Breast epithelium (tissue), 4 donors: ENCODE data around the gene ATOX1. TPM values are rescaled to one million over a fixed set of nuclear protein-coding genes. Genes with fewer than 3 reads are reported as not detected.
A peak's percentile ranks its signal among the peaks of the same experiment; 100 is the strongest.

Source experiments
- DNase-seq, 2 donors: peaks; one replicate each; pipeline ENCODE4 v3.0.0-alpha.2; 2019; ENCODE audit warnings: low spot score in 2 of 2
- H3K27ac ChIP-seq, 2 donors: fragments of 200-600 bp; sonication (generic) in 1 of 2; one replicate each; pipeline ENCODE4 v1.5.1; 2016 to 2019; ENCODE audit warnings: mild to moderate bottlenecking in 1 of 2
- H3K27me3 ChIP-seq, 2 donors: fragments of 200-600 bp; sonication (generic) in 1 of 2; one replicate each; pipeline versions ENCODE4 v1.5.1 to v1.6.0; 2017 to 2019; ENCODE audit warnings: control low read depth in 1 of 2, mild to moderate bottlenecking in 1 of 2
- H3K36me3 ChIP-seq: fragments of 200-600 bp; one replicate; pipeline ENCODE4 v1.5.1; 2019
- H3K4me1 ChIP-seq, 2 donors: fragments of 200-600 bp; sonication (generic); one replicate each; pipeline ENCODE4 v1.5.1; 2016 to 2019; ENCODE audit warnings: control low read depth in 1 of 2
- H3K4me3 ChIP-seq, 3 donors: fragments of 200-600 bp; sonication (generic); 1 replicate in 2 of 3; 2 replicates in 1 of 3; pipeline ENCODE4 v1.5.1; 2016 to 2019; ENCODE audit warnings: mild to moderate bottlenecking in 3 of 3, moderate library complexity in 2 of 3
- H3K9me3 ChIP-seq, 2 donors: fragments of 200-600 bp; sonication (generic) in 1 of 2; one replicate each; pipeline ENCODE4 v1.5.1; 2016 to 2019; ENCODE audit warnings: control low read depth in 1 of 2
- POLR2A ChIP-seq: fragments of 450-650 bp; IDR thresholded peaks from one replicate; pipeline ENCODE4 v1.6.1; 2016; ENCODE audit warnings: antibody characterized with exemption, mild to moderate bottlenecking, moderate library complexity
- POLR2AphosphoS5 ChIP-seq, 3 donors: sonication (generic); formaldehyde crosslinking; IDR thresholded peaks; one replicate each; pipeline ENCODE4 v1.6.1; 2017; ENCODE audit warnings: antibody characterized with exemption in 3 of 3
- intact Hi-C: fragments of 100-400 bp; cut with DNase I; formaldehyde crosslinking; loops from one replicate; pipeline ENCODE4 v1.15.1; 2023; ENCODE audit warnings: low total_unique reads
- total RNA-seq, 3 donors: library from RNA; depleted of rRNA; stranded (reverse); fragments of >200 nt; gene quantifications; one replicate each; pipeline ENCODE4 v1.1.0, GENCODE V29; 2016
- TF ChIP-seq, protein P1 (sequence below), 3 donors: fragments of 450-650 bp; IDR thresholded peaks; one replicate each; pipeline ENCODE4 v1.5.1; 2016 to 2017; ENCODE audit warnings: antibody characterized with exemption in 3 of 3, mild to moderate bottlenecking in 3 of 3, moderate library complexity in 3 of 3

Gene ATOX1, protein sequence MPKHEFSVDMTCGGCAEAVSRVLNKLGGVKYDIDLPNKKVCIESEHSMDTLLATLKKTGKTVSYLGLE
- total RNA-seq, result 100 to 1,000 TPM; 119 to 138 (median 120) TPM

DNA sequence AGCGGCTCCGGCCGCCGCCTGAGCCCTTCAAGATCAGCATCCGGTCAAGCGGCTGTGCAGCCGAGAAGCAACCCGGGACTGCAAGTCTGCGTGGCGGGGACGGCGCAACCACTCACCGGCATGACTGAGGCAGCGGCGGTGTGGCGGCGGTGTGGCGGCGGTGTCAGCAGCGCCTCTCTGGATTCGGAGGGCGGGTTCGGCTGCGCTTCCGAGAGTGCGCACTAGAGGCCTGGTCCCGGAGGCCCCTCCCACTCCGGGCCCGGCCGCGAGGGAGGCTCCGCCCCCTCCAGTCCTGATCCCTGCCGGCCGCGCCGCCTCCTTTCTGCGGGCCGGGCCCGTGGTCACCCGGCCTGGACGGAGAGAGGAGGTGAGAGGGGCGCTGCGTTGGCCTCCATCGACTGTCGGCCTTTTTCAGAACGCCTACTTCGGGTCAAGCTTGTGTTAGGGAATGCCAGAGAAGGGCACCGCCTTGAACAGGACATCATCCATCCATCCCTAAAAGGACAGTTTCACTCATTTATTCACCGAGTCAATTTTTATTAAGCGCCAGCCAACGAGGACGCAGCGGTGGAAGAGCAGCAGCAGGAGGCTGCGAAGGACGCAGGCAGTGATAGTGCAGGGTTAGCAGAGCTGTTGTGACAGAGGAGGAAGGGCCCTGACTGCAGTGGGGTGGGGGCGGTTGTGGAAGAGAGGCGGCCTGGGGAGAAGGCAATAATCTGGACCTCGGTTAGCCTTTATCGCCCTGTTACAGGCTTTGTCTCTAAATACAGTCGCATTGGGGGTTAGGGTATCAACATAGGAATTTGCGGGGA lies at the start of gene ATOX1:
TSS of gene ATOX1 (minus strand) at position 202 of the 812 bp plus-strand sequence. CDS start at position 122, 80 bp downstream.
- TF ChIP-seq, protein P1, sequence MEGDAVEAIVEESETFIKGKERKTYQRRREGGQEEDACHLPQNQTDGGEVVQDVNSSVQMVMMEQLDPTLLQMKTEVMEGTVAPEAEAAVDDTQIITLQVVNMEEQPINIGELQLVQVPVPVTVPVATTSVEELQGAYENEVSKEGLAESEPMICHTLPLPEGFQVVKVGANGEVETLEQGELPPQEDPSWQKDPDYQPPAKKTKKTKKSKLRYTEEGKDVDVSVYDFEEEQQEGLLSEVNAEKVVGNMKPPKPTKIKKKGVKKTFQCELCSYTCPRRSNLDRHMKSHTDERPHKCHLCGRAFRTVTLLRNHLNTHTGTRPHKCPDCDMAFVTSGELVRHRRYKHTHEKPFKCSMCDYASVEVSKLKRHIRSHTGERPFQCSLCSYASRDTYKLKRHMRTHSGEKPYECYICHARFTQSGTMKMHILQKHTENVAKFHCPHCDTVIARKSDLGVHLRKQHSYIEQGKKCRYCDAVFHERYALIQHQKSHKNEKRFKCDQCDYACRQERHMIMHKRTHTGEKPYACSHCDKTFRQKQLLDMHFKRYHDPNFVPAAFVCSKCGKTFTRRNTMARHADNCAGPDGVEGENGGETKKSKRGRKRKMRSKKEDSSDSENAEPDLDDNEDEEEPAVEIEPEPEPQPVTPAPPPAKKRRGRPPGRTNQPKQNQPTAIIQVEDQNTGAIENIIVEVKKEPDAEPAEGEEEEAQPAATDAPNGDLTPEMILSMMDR (IDR thresholded peaks at IDR 0.05), result peak in 2 of 3 donors; percentile 20 to 56
- TF ChIP-seq POLR2AphosphoS5 (IDR thresholded peaks at IDR 0.05), result peak; percentile 37 to 77 (median 55)
- TF ChIP-seq POLR2A, result peak; percentile 47
- intact Hi-C loops, result no loop called here
- DNase-seq, result peak; percentile 88
- no peaks in the 10 kb centered on the region for H3K36me3 ChIP-seq
- H3K27ac ChIP-seq, result peak within 1 kb of the TSS; percentile 83 to 91
- peak within 1 kb of the TSS; percentile 65 to 90 (median 81) for H3K4me3 ChIP-seq
- no peaks in the 10 kb centered on the region for H3K27me3 ChIP-seq
- no peaks in the 10 kb centered on the region for H3K9me3 ChIP-seq
- H3K4me1 ChIP-seq, result peaks cover 7 to 8% of the 10 kb centered on the region in 2 donors

DNA sequence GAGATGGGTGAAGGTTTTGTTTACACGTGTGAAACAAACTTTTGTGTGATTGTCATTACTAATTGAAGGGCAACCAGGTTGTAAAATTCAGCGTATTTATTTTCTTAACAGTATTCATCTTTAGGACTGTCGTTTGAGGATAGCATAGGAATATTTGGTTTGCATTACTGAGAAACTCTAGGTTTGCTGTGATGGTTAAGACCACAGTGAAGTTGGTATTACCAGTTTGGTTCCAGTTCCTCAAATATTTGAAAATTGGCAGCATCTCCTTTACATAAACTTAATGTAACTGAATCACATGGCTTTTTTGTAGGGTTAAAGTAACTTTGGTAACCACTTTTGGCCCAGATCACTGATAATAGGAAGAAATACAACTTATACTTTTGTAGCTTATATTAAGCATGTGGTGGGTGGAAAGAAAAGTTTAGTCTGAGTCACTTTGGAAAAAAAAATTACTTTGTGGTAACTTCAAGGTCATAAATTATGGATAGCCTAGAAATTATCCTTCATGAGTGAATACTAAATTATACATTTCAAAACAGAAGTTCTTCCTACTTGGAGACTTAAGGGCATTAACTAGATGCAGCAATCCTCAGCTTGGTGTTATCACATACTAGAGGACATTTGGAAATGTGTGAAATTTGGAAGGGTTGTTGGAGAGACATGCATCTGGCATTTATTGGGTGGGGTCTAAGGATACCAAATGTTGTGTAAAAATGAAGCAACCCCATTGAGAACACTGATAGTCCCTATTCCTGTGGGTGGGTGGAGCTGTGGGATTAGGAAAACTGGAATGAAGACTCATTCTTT lies 47.2 kb upstream of the ATOX1 start:
- H3K4me1 ChIP-seq, result no peaks in the 10 kb centered on the region
- no peak for DNase-seq
- H3K36me3 ChIP-seq, result peaks cover under 1% of the 10 kb centered on the region
- intact Hi-C loops, result no loop called here
- peak overlapping the region in 1 of 2 donors; percentile 46 for H3K27ac ChIP-seq
- H3K9me3 ChIP-seq, result no peaks in the 10 kb centered on the region
- TF ChIP-seq, protein P1 (IDR thresholded peaks at IDR 0.05), result no peak
- TF ChIP-seq POLR2AphosphoS5 (IDR thresholded peaks at IDR 0.05) (no peak), POLR2A (no peak)
- H3K4me3 ChIP-seq, result no peak overlapping the region
- H3K27me3 ChIP-seq, result no peaks in the 10 kb centered on the region

DNA sequence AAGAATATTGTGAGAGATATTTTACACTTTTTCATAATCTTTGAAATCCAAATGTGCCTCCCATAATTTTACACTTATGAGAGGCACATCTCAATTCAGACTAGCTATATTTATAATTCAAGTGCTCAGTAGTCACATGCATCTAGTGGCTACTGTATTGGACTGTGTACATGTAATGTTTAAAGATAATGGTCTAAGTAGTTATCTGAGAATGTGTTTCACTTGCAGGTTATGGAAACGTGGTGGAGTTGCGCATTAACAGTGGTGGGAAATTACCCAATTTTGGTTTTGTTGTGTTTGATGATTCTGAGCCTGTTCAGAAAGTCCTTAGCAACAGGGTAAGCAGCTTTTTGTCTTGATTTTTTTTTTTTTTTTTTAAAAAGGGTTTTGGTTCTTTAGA lies 42.1 kb upstream of the ATOX1 start:
- H3K36me3 ChIP-seq, result peaks cover 16% of the 10 kb centered on the region
- no peak overlapping the region for H3K27ac ChIP-seq
- H3K9me3 ChIP-seq, result no peaks in the 10 kb centered on the region
- intact Hi-C loops, result no loop called here
- H3K4me3 ChIP-seq, result no peak overlapping the region
- no peaks in the 10 kb centered on the region for H3K4me1 ChIP-seq
- TF ChIP-seq POLR2AphosphoS5 (IDR thresholded peaks at IDR 0.05), result no peak
- TF ChIP-seq POLR2A, result no peak
- TF ChIP-seq, protein P1 (IDR thresholded peaks at IDR 0.05), result no peak
- H3K27me3 ChIP-seq, result no peaks in the 10 kb centered on the region
- DNase-seq, result no peak

DNA sequence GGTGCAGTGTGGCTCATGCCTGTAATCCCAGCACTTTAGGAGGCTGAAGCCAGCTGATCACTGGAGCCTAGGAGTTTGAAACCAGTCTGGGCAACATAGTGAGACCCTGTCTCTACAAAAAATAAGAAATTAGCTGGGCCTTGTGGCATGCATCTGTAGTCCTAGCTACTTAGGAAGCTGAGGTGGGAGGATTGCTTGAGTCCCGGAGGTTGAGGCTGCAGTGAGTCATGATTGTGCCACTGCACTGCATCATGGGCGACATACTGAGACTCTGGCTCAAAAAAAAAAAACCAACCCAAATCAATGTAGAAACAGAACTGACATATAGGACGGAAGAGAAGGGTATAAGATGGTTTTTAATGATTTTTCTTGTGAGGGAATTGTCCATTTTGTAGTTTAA lies 41.0 kb upstream of the ATOX1 start:
- no peak for DNase-seq
- TF ChIP-seq, protein P1 (IDR thresholded peaks at IDR 0.05), result no peak
- TF ChIP-seq POLR2AphosphoS5 (IDR thresholded peaks at IDR 0.05) (no peak), POLR2A (no peak)
- peaks cover 20% of the 10 kb centered on the region for H3K36me3 ChIP-seq
- no peaks in the 10 kb centered on the region for H3K27me3 ChIP-seq
- intact Hi-C loops, result no loop called here
- H3K4me1 ChIP-seq, result no peaks in the 10 kb centered on the region
- H3K9me3 ChIP-seq, result no peaks in the 10 kb centered on the region
- no peak overlapping the region for H3K27ac ChIP-seq
- no peak overlapping the region for H3K4me3 ChIP-seq
